ENCODE results near the gene SAMSN1. TPM values are rescaled to one million over a fixed set of nuclear protein-coding genes. Genes with fewer than 3 reads are reported as not detected.

Gene SAMSN1
- total RNA-seq, 6 experiments from 2014 or later, result 1.2 to 7.4 (median 3.0) TPM

DNA sequence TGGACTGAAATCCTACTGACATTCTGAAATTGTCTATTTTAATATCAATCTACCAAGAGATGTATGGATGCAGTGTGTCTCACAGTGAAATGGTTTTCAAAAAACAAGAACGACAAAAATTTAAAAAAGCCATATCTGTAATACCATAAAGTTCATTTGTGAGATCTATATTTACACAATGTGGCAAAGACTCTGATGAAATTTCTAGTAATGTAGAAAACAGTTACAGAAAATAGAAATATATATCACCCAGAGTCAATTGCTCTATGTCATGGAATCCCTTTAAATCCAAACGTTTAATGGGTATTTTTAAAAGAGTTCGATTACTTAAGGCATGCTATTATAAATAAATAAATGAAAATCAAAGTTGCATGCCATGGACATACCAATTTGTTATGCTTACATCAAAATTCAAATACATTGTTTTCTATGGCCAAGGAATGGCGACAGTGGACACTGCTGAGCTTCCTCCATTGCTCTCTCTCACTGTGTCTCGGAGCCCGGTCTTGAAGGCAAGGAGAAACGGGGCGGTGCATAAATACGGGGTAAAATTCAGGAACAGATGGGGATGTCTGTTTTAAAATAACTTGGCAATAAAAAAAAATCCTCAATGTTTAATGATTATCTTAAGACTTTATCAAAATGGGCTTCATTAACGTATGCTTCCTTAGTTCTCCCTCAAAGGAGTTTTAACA lies 37.0 kb upstream of the SAMSN1 start:
- H3K27me3 ChIP-seq, result no peaks in the 10 kb centered on the region
- H3K27ac ChIP-seq, result no peak overlapping the region
- H3K9me3 ChIP-seq, result no peaks in the 10 kb centered on the region
- no peak for ATAC-seq
- intact Hi-C loops (cut with DNase I), result no loop called here
- H3K4me1 ChIP-seq, result no peaks in the 10 kb centered on the region
- no peak for DNase-seq
- 73% methylated on average over 10 of the region's 10 CpGs for WGBS (ENCODE audit: insufficient coverage, low coverage, low lambda C conversion rate, missing lambda C conversion rate)
- no peak for TF ChIP-seq POLR2A (IDR thresholded peaks at IDR 0.05)
- TF ChIP-seq, protein P1, sequence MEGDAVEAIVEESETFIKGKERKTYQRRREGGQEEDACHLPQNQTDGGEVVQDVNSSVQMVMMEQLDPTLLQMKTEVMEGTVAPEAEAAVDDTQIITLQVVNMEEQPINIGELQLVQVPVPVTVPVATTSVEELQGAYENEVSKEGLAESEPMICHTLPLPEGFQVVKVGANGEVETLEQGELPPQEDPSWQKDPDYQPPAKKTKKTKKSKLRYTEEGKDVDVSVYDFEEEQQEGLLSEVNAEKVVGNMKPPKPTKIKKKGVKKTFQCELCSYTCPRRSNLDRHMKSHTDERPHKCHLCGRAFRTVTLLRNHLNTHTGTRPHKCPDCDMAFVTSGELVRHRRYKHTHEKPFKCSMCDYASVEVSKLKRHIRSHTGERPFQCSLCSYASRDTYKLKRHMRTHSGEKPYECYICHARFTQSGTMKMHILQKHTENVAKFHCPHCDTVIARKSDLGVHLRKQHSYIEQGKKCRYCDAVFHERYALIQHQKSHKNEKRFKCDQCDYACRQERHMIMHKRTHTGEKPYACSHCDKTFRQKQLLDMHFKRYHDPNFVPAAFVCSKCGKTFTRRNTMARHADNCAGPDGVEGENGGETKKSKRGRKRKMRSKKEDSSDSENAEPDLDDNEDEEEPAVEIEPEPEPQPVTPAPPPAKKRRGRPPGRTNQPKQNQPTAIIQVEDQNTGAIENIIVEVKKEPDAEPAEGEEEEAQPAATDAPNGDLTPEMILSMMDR (IDR thresholded peaks at IDR 0.05), result no peak
- no peak overlapping the region for H3K4me3 ChIP-seq
- H3K36me3 ChIP-seq, result no peaks in the 10 kb centered on the region

DNA sequence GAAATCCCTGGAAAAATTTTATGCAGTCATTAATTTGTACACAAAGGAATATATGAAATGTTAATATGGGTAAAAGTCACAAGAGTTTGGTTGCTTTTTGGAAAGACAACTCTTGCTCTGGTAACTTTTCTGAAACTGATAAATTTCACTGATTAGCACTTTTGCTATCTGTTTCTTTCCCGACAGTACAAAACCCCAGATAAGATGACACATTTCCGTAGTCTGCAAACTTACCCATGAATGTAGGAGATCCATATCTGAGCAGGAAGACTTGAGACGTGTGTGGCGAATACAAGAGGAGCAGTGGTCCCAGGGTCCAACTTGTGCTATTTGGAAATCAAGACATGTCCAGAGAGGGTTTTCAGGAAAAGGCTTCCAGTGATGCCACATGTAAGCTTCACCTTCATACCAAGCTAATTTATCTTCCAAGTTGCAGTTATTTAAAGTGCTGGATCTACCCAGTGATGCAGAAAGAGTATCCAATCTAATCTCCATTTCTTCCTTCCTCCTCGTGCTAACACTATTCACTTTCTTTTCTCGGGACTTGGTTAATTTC lies 35.9 kb upstream of the SAMSN1 start:
- no peak overlapping the region for H3K27ac ChIP-seq

DNA sequence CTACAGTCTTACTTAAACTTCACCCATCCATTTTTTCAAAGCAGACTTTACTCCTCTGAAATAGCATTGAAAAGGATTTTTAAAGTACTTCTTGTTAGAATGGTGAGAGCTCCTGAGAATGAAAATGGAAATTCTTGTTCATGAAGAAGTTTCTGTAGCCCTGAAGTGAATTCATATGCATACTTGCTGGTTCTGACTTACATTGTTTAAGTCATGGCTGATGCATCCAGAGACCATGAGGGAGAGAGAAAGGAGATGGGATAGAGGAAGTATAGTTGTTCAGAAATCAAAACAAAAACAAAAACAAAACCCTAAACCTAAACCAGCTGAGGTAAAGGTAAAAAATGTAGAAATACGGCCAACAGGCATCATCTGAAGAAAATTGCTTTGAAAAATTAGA lies 27.1 kb upstream of the SAMSN1 start:
- Histone ChIP-seq H3K4me1 (no peaks in the 10 kb centered on the region), H3K9me3 (no peaks in the 10 kb centered on the region), H3K27ac (no peak overlapping the region), H3K36me3 (no peaks in the 10 kb centered on the region), H3K27me3 (no peaks in the 10 kb centered on the region), H3K4me3 (no peak overlapping the region)
- TF ChIP-seq, protein P1 (IDR thresholded peaks at IDR 0.05), result no peak
- no peak for TF ChIP-seq POLR2A (IDR thresholded peaks at IDR 0.05)
- ATAC-seq, result no peak
- no peak for DNase-seq
- intact Hi-C loops (cut with DNase I), result no loop called here
- WGBS (ENCODE audit: insufficient coverage, low coverage, low lambda C conversion rate, missing lambda C conversion rate), result 57% methylated on average over 1 of the region's 1 CpG

More for the DNA sequence above, 35.9 kb upstream of the SAMSN1 start:
- Histone ChIP-seq H3K9me3 (no peaks in the 10 kb centered on the region), H3K27me3 (no peaks in the 10 kb centered on the region), H3K4me1 (no peaks in the 10 kb centered on the region), H3K4me3 (no peak overlapping the region), H3K36me3 (no peaks in the 10 kb centered on the region)
- DNase-seq (no peak), ATAC-seq (no peak)
- no peak for TF ChIP-seq POLR2A (IDR thresholded peaks at IDR 0.05)
- TF ChIP-seq, protein P1 (IDR thresholded peaks at IDR 0.05), result no peak
- WGBS (ENCODE audit: insufficient coverage, low coverage, low lambda C conversion rate, missing lambda C conversion rate), result 29% methylated on average over 6 of the region's 6 CpGs
- intact Hi-C loops (cut with DNase I), result no loop called here

DNA sequence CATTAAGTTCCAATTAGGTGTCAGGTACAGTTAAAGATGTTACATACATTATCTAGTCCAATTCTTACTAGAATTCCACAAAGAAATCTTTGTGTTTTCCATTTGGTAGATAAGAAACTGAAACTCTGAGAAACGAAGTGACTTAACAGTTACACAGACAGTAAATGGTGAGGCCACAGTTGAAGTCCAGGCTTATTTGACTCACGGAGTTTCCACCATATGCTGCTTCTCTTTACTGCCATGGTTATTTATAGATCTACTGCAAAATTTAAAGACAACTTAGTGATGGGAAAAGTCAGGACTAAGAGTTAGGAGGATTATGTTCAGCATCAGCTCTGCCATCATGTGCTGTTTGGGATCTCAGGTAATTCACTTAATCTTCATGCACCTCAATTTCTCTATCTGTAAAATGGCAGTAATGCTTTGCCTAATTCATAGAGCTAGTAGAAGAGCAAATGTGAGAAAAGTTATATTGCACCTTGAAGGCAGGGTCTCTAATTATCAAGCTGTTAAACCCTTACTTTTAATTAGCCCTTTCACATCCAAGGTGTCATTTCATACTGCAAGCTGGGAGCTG lies 26.2 kb upstream of the SAMSN1 start:
- TF ChIP-seq, protein P1 (IDR thresholded peaks at IDR 0.05), result no peak
- no peak for TF ChIP-seq POLR2A (IDR thresholded peaks at IDR 0.05)
- no peaks in the 10 kb centered on the region for H3K36me3 ChIP-seq
- no peak overlapping the region for H3K27ac ChIP-seq
- no peaks in the 10 kb centered on the region for H3K9me3 ChIP-seq
- DNase-seq (no peak), ATAC-seq (no peak)
- 10% methylated on average over 2 of the region's 2 CpGs for WGBS (ENCODE audit: insufficient coverage, low coverage, low lambda C conversion rate, missing lambda C conversion rate)
- no peak overlapping the region for H3K4me3 ChIP-seq
- intact Hi-C loops (cut with DNase I), result no loop called here
- H3K27me3 ChIP-seq, result no peaks in the 10 kb centered on the region
- no peaks in the 10 kb centered on the region for H3K4me1 ChIP-seq

All from right lobe of liver (tissue), 6 donors.